ENCODE data around the gene RBM18. TPM values are rescaled to one million over a fixed set of nuclear protein-coding genes. Genes with fewer than 3 reads are reported as not detected.
A peak's percentile ranks its signal among the peaks of the same experiment; 100 is the strongest.

Gene RBM18
- total and polyA plus RNA-seq, 2 donors from 2014 or later: 17.5 to 18.5 TPM

GRCh38 chr9:122274055-122274454 lies 9.4 kb upstream of the RBM18 start:
- H3K4me1 ChIP-seq (ENCODE audit: control insufficient read depth in 2 of 3, insufficient read depth in 2 of 3, low read depth in 1 of 3, low read length in 3 of 3): no peaks in the 10 kb centered on the region
- DNase-seq (no peak), FAIRE-seq (no peak)
- peaks cover 5 to 13% (median 13%) of the 10 kb centered on the region in 3 donors for H3K36me3 ChIP-seq (ENCODE audit: control insufficient read depth in 2 of 3, insufficient read depth in 3 of 3, low read length in 3 of 3)
- no peak overlapping the region for H3K27ac ChIP-seq (ENCODE audit: low read depth in 2 of 2, low read length in 2 of 2)
- intact Hi-C loops (cut with DNase I): no loop called here
- H3K9ac ChIP-seq (ENCODE audit: low read length in 3 of 3): no peak overlapping the region
- H3K9me3 ChIP-seq (ENCODE audit: control insufficient read depth in 2 of 3, insufficient read depth in 1 of 3, low read length in 3 of 3): peaks cover 0 to 5% (median 0%) of the 10 kb centered on the region in 3 donors
- H3K4me3 ChIP-seq (ENCODE audit: low read length in 3 of 3): no peak overlapping the region
- no peaks in the 10 kb centered on the region for H3K27me3 ChIP-seq (ENCODE audit: control insufficient read depth, insufficient read depth, low read length)
- TF ChIP-seq CTCF (IDR thresholded peaks at IDR 0.05; ENCODE audit: borderline replicate concordance, extremely low read depth, insufficient read depth): no peak

- no peak for TF ChIP-seq CTCF (IDR thresholded peaks at IDR 0.05; ENCODE audit: borderline replicate concordance, extremely low read depth, insufficient read depth)
- intact Hi-C loops (cut with DNase I): no loop called here
- H3K4me1 ChIP-seq (ENCODE audit: control insufficient read depth in 2 of 3, insufficient read depth in 2 of 3, low read depth in 1 of 3, low read length in 3 of 3): peaks cover 5 to 16% (median 6%) of the 10 kb centered on the region in 3 donors
- no peak overlapping the region for H3K9ac ChIP-seq (ENCODE audit: low read length in 3 of 3)
- FAIRE-seq: no peak
- no peak overlapping the region for H3K27ac ChIP-seq (ENCODE audit: low read depth in 2 of 2, low read length in 2 of 2)
- no peak overlapping the region for H3K4me3 ChIP-seq (ENCODE audit: low read length in 3 of 3)
- DNase-seq: no peak
- H3K36me3 ChIP-seq (ENCODE audit: control insufficient read depth in 2 of 3, insufficient read depth in 3 of 3, low read length in 3 of 3): peaks cover 2 to 9% (median 8%) of the 10 kb centered on the region in 3 donors
- no peaks in the 10 kb centered on the region for H3K27me3 ChIP-seq (ENCODE audit: control insufficient read depth, insufficient read depth, low read length)
- H3K9me3 ChIP-seq (ENCODE audit: control insufficient read depth in 2 of 3, insufficient read depth in 1 of 3, low read length in 3 of 3): no peaks in the 10 kb centered on the region
Measured at GRCh38 chr9:122268041-122268814, 3.6 kb upstream of the RBM18 start.

DNA sequence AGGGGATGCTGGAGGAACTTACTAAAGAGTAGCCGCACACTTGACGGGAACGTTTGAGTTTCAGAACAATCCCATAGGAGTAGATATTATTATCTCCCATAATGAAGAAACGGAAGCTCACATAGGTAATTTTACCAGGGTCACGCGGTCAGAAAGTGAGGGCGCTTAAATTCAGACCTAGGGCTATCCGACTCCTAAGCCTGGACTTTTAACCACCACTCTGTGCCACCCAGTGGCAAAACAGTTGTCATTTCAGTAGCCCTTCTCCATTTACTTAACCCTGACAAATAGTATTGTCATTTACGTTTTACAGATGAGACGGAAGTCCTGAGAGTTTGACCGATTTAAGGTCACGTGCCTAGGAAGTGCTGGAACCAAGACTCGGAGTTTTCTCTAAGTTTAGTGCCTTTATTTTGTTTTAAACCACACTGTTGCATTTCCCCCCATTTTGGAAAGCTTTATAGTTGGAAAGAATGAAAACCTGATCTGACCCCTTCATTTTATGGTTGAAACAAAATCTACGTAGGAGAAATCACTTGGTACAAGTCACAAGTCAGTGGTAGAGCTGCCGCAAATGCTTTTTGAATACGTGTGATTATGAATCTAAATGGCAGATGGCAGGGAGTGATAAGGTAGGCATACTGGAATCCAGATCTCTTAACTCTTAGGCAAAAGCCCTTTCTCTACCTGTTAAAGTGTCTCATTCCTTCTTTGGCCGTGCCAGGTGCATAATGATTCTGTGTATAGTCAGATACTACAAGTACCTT lies 692 bp upstream of the RBM18 start:
- Histone ChIP-seq H3K36me3 (ENCODE audit: control insufficient read depth in 2 of 3, insufficient read depth in 3 of 3, low read length in 3 of 3) (peaks cover 0 to 7% (median 0%) of the 10 kb centered on the region in 3 donors), H3K9me3 (ENCODE audit: control insufficient read depth in 2 of 3, insufficient read depth in 1 of 3, low read length in 3 of 3) (no peaks in the 10 kb centered on the region), H3K27me3 (ENCODE audit: control insufficient read depth, insufficient read depth, low read length) (no peaks in the 10 kb centered on the region), H3K9ac (ENCODE audit: low read length in 3 of 3) (peak overlapping the region; percentile 90 to 96 (median 93)), H3K27ac (ENCODE audit: low read depth in 2 of 2, low read length in 2 of 2) (peak overlapping the region; percentile 97 to 98), H3K4me1 (ENCODE audit: control insufficient read depth in 2 of 3, insufficient read depth in 2 of 3, low read depth in 1 of 3, low read length in 3 of 3) (peaks cover 5 to 25% (median 13%) of the 10 kb centered on the region in 3 donors), H3K4me3 (ENCODE audit: low read length in 3 of 3) (peak overlapping the region; percentile 89 to 98 (median 98))
- no peak for TF ChIP-seq CTCF (IDR thresholded peaks at IDR 0.05; ENCODE audit: borderline replicate concordance, extremely low read depth, insufficient read depth)
- FAIRE-seq (no peak), DNase-seq (no peak)
- intact Hi-C loops (cut with DNase I): no loop called here

Data from kidney (tissue), 14 donors.